ENCODE results near the gene EXOSC3. TPM values are rescaled to one million over a fixed set of nuclear protein-coding genes. Genes with fewer than 3 reads are reported as not detected.
A peak's percentile ranks its signal among the peaks of the same experiment; 100 is the strongest.

The EXOSC3 gene
- total and polyA plus RNA-seq, 2 of the 13 experiments (the other 11 are each of a cell fraction or from before 2014, with no cell fraction given): 17.5 to 68.7 TPM

GRCh38 chr9:37800631-37801286 lies 15.9 kb upstream of the EXOSC3 start, which contains the start of gene DCAF10 (continued):
- TF ChIP-seq, protein P1, sequence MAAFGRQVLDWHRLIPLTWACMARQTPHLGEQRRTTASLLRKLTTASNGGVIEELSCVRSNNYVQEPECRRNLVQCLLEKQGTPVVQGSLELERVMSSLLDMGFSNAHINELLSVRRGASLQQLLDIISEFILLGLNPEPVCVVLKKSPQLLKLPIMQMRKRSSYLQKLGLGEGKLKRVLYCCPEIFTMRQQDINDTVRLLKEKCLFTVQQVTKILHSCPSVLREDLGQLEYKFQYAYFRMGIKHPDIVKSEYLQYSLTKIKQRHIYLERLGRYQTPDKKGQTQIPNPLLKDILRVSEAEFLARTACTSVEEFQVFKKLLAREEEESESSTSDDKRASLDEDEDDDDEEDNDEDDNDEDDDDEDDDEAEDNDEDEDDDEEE (CRISPR knock-in tag; IDR thresholded peaks at IDR 0.05): peak; percentile 92
- TF ChIP-seq ZNF18 (CRISPR knock-in tag; IDR thresholded peaks at IDR 0.05; ENCODE audit: insufficient replicate concordance) (peak; percentile 48), JUNB (CRISPR knock-in tag; IDR thresholded peaks at IDR 0.05; ENCODE audit: borderline replicate concordance) (no peak), DNMT3B (CRISPR knock-in tag; conservative IDR thresholded peaks at IDR 0.05) (no peak; the same call in 1 of the 2 replicates), GABPB1 (CRISPR knock-in tag; IDR thresholded peaks at IDR 0.05) (peak; percentile 99), ONECUT2 (CRISPR knock-in tag; IDR thresholded peaks at IDR 0.05) (no peak), POLR2AphosphoS5 (IDR thresholded peaks at IDR 0.05; ENCODE audit: low read depth, low read length) (peak; percentile 80), ZBTB37 (CRISPR knock-in tag; IDR thresholded peaks at IDR 0.05) (0 out of 2 replicates have a peak, but pooled peaks have one; percentile 43), MAZ (IDR thresholded peaks at IDR 0.05; ENCODE audit: borderline replicate concordance, low read depth, low read length) (peak; percentile 74), MAZ (CRISPR knock-in tag; IDR thresholded peaks at IDR 0.05; ENCODE audit: low read depth) (peak; percentile 81), MZF1 (CRISPR knock-in tag; IDR thresholded peaks at IDR 0.05; ENCODE audit: borderline replicate concordance) (0 out of 2 replicates have a peak, but pooled peaks have one; percentile 63), ZSCAN9 (CRISPR knock-in tag; IDR thresholded peaks at IDR 0.05; ENCODE audit: borderline replicate concordance) (peak; percentile 69; the same call in 1 of the 2 replicates), HNRNPUL1 (IDR thresholded peaks at IDR 0.05; ENCODE audit: low read depth, low read length) (peak; percentile 89), SALL1 (CRISPR knock-in tag; IDR thresholded peaks at IDR 0.05) (peak; percentile 92), E2F5 (CRISPR knock-in tag; conservative IDR thresholded peaks at IDR 0.05) (peak; percentile 80), FOXK2 (IDR thresholded peaks at IDR 0.05) (no peak), RNF2 (conservative IDR thresholded peaks at IDR 0.05; ENCODE audit: low read depth) (no peak), ATM (IDR thresholded peaks at IDR 0.05; ENCODE audit: borderline replicate concordance) (no peak), SUZ12 (IDR thresholded peaks at IDR 0.05; ENCODE audit: low read depth, low read length) (no peak), ZNF251 (CRISPR knock-in tag; IDR thresholded peaks at IDR 0.05) (no peak), ZNF260 (CRISPR knock-in tag; IDR thresholded peaks at IDR 0.05; ENCODE audit: borderline replicate concordance, low read depth) (no peak), HMGA1 (CRISPR knock-in tag; conservative IDR thresholded peaks at IDR 0.05) (no peak), ZNF761 (CRISPR knock-in tag; conservative IDR thresholded peaks at IDR 0.05) (no peak), ZNF121 (CRISPR knock-in tag; IDR thresholded peaks at IDR 0.05) (no peak), SALL2 (CRISPR knock-in tag; IDR thresholded peaks at IDR 0.05) (peak; percentile 73), ERF (CRISPR knock-in tag; IDR thresholded peaks at IDR 0.05) (peak; percentile 87; the same call in 1 of the 2 replicates), SOX5 (CRISPR knock-in tag; IDR thresholded peaks at IDR 0.05; ENCODE audit: borderline replicate concordance) (peak; percentile 62), KDM5A (IDR thresholded peaks at IDR 0.05; ENCODE audit: borderline replicate concordance, low read length) (peak; percentile 95)
